Measurements from ENCODE around the gene CCDC149. TPM values are rescaled to one million over a fixed set of nuclear protein-coding genes. Genes with fewer than 3 reads are reported as not detected.

Gene CCDC149
- total RNA-seq, 3 donors from 2014 or later (not counting 1 experiment from before 2014, with no cell fraction given), result 0.14 to 0.86 (median 0.43) TPM

GRCh38 chr4:24880186-24880585, 32.7 kb downstream of the CCDC149 start:
- no peaks in the 10 kb centered on the region for H3K4me1 ChIP-seq (ENCODE audit: control insufficient read depth, insufficient read depth, low read length)
- H3K27me3 Mint-ChIP-seq (ENCODE audit: low read depth in 2 of 2), result peaks cover 0 to 7% of the 10 kb centered on the region in 2 donors
- no peak overlapping the region for H3K4me3 ChIP-seq (ENCODE audit: low read length)
- ATAC-seq (no peak), DNase-seq (no peak)
- no peaks in the 10 kb centered on the region for H3K36me3 ChIP-seq (ENCODE audit: control insufficient read depth, insufficient read depth, low read length)
- H3K9me3 Mint-ChIP-seq, result no peaks in the 10 kb centered on the region
- no peaks in the 10 kb centered on the region for H3K36me3 Mint-ChIP-seq
- no peaks in the 10 kb centered on the region for H3K9me3 ChIP-seq (ENCODE audit: control insufficient read depth, insufficient read depth, low read length)
- 94% methylated on average over 7 of the region's 8 CpGs for WGBS (ENCODE audit: insufficient coverage)
- H3K4me1 Mint-ChIP-seq, result no peaks in the 10 kb centered on the region
- no peaks in the 10 kb centered on the region for H3K27me3 ChIP-seq (ENCODE audit: control insufficient read depth, insufficient read depth, low read length)
- H3K27ac Mint-ChIP-seq, result no peak overlapping the region
- H3K4me3 Mint-ChIP-seq, result no peak overlapping the region
- H3K27ac ChIP-seq (ENCODE audit: low read length), result no peak overlapping the region
- TF ChIP-seq, protein P1, sequence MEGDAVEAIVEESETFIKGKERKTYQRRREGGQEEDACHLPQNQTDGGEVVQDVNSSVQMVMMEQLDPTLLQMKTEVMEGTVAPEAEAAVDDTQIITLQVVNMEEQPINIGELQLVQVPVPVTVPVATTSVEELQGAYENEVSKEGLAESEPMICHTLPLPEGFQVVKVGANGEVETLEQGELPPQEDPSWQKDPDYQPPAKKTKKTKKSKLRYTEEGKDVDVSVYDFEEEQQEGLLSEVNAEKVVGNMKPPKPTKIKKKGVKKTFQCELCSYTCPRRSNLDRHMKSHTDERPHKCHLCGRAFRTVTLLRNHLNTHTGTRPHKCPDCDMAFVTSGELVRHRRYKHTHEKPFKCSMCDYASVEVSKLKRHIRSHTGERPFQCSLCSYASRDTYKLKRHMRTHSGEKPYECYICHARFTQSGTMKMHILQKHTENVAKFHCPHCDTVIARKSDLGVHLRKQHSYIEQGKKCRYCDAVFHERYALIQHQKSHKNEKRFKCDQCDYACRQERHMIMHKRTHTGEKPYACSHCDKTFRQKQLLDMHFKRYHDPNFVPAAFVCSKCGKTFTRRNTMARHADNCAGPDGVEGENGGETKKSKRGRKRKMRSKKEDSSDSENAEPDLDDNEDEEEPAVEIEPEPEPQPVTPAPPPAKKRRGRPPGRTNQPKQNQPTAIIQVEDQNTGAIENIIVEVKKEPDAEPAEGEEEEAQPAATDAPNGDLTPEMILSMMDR (IDR thresholded peaks at IDR 0.05), result no peak
- intact Hi-C loops (cut with micrococcal nuclease), result no loop called here

DNA sequence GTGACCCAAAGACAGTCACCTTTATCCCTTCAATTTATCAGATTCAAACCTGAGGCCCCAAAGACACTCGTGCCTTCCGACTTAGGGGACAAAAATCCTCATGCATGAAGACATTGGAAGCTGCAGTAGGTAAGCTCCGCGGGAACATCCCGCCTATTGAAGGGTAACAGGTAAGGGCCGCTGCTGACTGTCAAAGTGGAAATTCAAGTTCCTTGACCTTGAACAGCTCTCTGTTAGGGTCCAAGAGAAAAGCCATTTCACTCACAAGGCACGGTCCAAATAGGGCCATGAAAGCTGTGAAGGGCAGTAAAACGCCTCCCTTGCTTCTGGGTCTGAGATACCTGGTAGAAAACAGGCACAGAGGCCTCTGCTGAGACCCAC, 34.2 kb downstream of the CCDC149 start:
- Mint-ChIP-seq H3K36me3 (no peaks in the 10 kb centered on the region), H3K27ac (no peak overlapping the region), H3K27me3 (ENCODE audit: low read depth in 2 of 2) (no peaks in the 10 kb centered on the region), H3K4me3 (no peak overlapping the region), H3K4me1 (no peaks in the 10 kb centered on the region), H3K9me3 (no peaks in the 10 kb centered on the region)
- Histone ChIP-seq H3K36me3 (ENCODE audit: control insufficient read depth, insufficient read depth, low read length) (no peaks in the 10 kb centered on the region), H3K4me1 (ENCODE audit: control insufficient read depth, insufficient read depth, low read length) (no peaks in the 10 kb centered on the region), H3K4me3 (ENCODE audit: low read length) (no peak overlapping the region), H3K9me3 (ENCODE audit: control insufficient read depth, insufficient read depth, low read length) (no peaks in the 10 kb centered on the region), H3K27ac (ENCODE audit: low read length) (no peak overlapping the region), H3K27me3 (ENCODE audit: control insufficient read depth, insufficient read depth, low read length) (no peaks in the 10 kb centered on the region)
- TF ChIP-seq, protein P1 (IDR thresholded peaks at IDR 0.05), result no peak
- 76% methylated on average over 8 of the region's 8 CpGs for WGBS (ENCODE audit: insufficient coverage)
- intact Hi-C loops (cut with micrococcal nuclease), result no loop called here
- no peak for ATAC-seq
- DNase-seq, result no peak

- H3K4me3 Mint-ChIP-seq, result no peak overlapping the region
- H3K4me1 ChIP-seq (ENCODE audit: control insufficient read depth, insufficient read depth, low read length), result no peaks in the 10 kb centered on the region
Measured at GRCh38 chr4:24877868-24878635, 34.8 kb downstream of the CCDC149 start.

More at GRCh38 chr4:24877868-24878635, 34.8 kb downstream of the CCDC149 start:
- intact Hi-C loops (cut with micrococcal nuclease), result no loop called here
- Mint-ChIP-seq H3K36me3 (no peaks in the 10 kb centered on the region), H3K9me3 (no peaks in the 10 kb centered on the region), H3K27ac (no peak overlapping the region), H3K27me3 (ENCODE audit: low read depth in 2 of 2) (no peaks in the 10 kb centered on the region), H3K4me1 (no peaks in the 10 kb centered on the region)
- Histone ChIP-seq H3K27ac (ENCODE audit: low read length) (no peak overlapping the region), H3K36me3 (ENCODE audit: control insufficient read depth, insufficient read depth, low read length) (no peaks in the 10 kb centered on the region), H3K9me3 (ENCODE audit: control insufficient read depth, insufficient read depth, low read length) (no peaks in the 10 kb centered on the region), H3K4me3 (ENCODE audit: low read length) (no peak overlapping the region), H3K27me3 (ENCODE audit: control insufficient read depth, insufficient read depth, low read length) (no peaks in the 10 kb centered on the region)
- 91% methylated on average over 9 of the region's 9 CpGs for WGBS (ENCODE audit: insufficient coverage)
- no peak for DNase-seq
- TF ChIP-seq, protein P1 (IDR thresholded peaks at IDR 0.05), result no peak
- ATAC-seq, result no peak
